ENCODE data around the gene FBXW11. TPM values are rescaled to one million over a fixed set of nuclear protein-coding genes. Genes with fewer than 3 reads are reported as not detected.

FBXW11 gene
- total RNA-seq, 2 donors from 2014 or later = 25.9 to 35.5 TPM

DNA sequence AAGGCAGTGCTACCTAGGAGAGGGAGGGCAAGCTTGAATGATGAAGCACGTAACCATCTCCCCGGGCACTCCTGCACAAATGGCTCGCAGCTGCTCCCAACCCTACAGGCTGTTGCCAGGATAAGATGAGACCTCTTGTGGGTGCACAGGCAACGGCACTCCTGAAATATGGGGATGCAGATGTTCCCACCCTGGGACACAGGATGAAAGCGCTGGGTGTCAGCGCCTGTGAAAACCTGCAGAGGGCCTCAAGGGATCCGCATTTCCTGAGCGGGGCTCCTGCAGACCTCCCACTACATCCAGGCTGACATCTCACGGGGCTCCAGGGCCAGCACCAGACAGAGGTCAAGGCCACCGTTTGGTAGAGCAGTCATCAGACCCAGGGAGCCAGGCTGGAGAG is 160.1 kb downstream of the FBXW11 start:
- intact Hi-C loops (cut with DNase I) = no loop called here
- no peak overlapping the region for H3K27ac ChIP-seq
- no peak overlapping the region for H3K9ac ChIP-seq (ENCODE audit: low read depth in 2 of 2, low read length in 2 of 2)
- no peaks in the 10 kb centered on the region for H3K9me3 ChIP-seq
- no peak for DNase-seq
- H3K4me3 ChIP-seq = no peak overlapping the region
- H3K4me1 ChIP-seq = no peaks in the 10 kb centered on the region
- TF ChIP-seq, protein P1, sequence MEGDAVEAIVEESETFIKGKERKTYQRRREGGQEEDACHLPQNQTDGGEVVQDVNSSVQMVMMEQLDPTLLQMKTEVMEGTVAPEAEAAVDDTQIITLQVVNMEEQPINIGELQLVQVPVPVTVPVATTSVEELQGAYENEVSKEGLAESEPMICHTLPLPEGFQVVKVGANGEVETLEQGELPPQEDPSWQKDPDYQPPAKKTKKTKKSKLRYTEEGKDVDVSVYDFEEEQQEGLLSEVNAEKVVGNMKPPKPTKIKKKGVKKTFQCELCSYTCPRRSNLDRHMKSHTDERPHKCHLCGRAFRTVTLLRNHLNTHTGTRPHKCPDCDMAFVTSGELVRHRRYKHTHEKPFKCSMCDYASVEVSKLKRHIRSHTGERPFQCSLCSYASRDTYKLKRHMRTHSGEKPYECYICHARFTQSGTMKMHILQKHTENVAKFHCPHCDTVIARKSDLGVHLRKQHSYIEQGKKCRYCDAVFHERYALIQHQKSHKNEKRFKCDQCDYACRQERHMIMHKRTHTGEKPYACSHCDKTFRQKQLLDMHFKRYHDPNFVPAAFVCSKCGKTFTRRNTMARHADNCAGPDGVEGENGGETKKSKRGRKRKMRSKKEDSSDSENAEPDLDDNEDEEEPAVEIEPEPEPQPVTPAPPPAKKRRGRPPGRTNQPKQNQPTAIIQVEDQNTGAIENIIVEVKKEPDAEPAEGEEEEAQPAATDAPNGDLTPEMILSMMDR (IDR thresholded peaks at IDR 0.05) = no peak
- no peaks in the 10 kb centered on the region for H3K27me3 ChIP-seq
- H3K36me3 ChIP-seq = no peaks in the 10 kb centered on the region

DNA sequence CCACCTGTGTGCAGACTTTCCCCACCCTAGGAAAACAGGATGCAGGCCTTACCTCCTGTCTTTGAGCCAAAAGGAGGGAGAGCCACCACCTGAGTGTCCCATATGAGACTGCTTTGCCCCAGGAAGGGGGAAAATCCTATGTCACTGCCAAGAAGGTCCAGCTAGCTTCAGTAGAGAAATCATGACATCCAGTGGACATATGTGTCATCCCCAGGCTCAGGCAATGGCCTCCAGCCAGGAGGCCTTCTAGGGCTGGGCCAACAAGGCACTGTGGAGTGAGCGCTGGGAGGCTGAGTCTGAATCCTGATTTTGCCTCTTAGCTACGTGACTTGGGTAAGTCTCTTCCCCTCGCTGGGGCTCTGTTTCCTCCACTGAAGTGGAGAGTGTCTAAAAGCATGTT is 160.6 kb downstream of the FBXW11 start:
- Histone ChIP-seq H3K9ac (ENCODE audit: low read depth in 2 of 2, low read length in 2 of 2) (no peak overlapping the region), H3K27me3 (no peaks in the 10 kb centered on the region), H3K36me3 (no peaks in the 10 kb centered on the region), H3K4me3 (no peak overlapping the region), H3K9me3 (no peaks in the 10 kb centered on the region), H3K4me1 (no peaks in the 10 kb centered on the region), H3K27ac (no peak overlapping the region)
- intact Hi-C loops (cut with DNase I) = no loop called here
- DNase-seq = no peak
- TF ChIP-seq, protein P1 (IDR thresholded peaks at IDR 0.05) = no peak

DNA sequence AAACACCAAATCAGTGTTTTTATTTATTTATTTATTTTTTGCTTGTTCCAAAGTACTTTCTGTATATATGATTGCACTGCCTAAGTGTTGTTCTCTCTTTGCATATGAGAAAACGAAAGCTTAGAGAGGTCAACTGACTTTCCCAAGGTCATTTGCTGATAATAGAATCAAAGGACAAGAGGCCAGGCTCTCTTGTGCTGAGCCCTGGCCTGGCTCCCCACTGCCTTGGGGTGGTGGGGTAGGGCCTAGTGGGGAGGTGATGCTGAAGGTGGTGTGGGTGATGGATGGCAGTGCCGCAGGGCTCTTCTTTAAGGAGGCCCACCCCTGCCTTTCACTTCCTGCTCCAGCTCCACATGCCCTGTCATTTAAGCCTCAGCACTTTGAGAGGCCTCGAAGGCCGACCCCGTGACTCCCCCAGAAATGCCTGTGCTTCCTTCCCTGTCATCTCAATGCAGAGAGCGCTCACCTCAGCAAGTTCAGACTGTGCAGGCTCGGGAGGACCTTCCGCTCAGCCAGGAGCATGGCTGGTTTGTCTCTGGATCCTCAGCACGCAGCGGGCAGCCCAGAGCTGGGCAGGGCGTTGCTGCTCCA is 161.3 kb downstream of the FBXW11 start:
- intact Hi-C loops (cut with DNase I) = no loop called here
- H3K27ac ChIP-seq = no peak overlapping the region

GRCh38 chr5:171842777-171843328 is 163.6 kb downstream of the FBXW11 start:
- TF ChIP-seq, protein P1 (IDR thresholded peaks at IDR 0.05) = no peak
- no peaks in the 10 kb centered on the region for H3K36me3 ChIP-seq
- no peak overlapping the region for H3K4me3 ChIP-seq
- H3K9me3 ChIP-seq = no peaks in the 10 kb centered on the region
- H3K4me1 ChIP-seq = no peaks in the 10 kb centered on the region
- intact Hi-C loops (cut with DNase I) = no loop called here
- H3K27me3 ChIP-seq = no peaks in the 10 kb centered on the region
- no peak overlapping the region for H3K9ac ChIP-seq (ENCODE audit: low read depth in 2 of 2, low read length in 2 of 2)
- no peak overlapping the region for H3K27ac ChIP-seq
- no peak for DNase-seq

More for the DNA sequence above, 161.3 kb downstream of the FBXW11 start:
- no peak overlapping the region for H3K4me3 ChIP-seq
- H3K9me3 ChIP-seq = no peaks in the 10 kb centered on the region
- H3K27me3 ChIP-seq = no peaks in the 10 kb centered on the region
- H3K9ac ChIP-seq (ENCODE audit: low read depth in 2 of 2, low read length in 2 of 2) = no peak overlapping the region
- H3K4me1 ChIP-seq = no peaks in the 10 kb centered on the region
- TF ChIP-seq, protein P1 (IDR thresholded peaks at IDR 0.05) = no peak
- no peaks in the 10 kb centered on the region for H3K36me3 ChIP-seq
- no peak for DNase-seq

- Histone ChIP-seq H3K27ac (no peak overlapping the region), H3K9me3 (no peaks in the 10 kb centered on the region), H3K27me3 (no peaks in the 10 kb centered on the region), H3K36me3 (no peaks in the 10 kb centered on the region), H3K9ac (ENCODE audit: low read depth in 2 of 2, low read length in 2 of 2) (no peak overlapping the region), H3K4me3 (no peak overlapping the region), H3K4me1 (no peaks in the 10 kb centered on the region)
- DNase-seq = no peak
- TF ChIP-seq, protein P1 (IDR thresholded peaks at IDR 0.05) = no peak
- intact Hi-C loops (cut with DNase I) = no loop called here
Measured at GRCh38 chr5:171841984-171842776, 164.3 kb downstream of the FBXW11 start.

Data from colonic mucosa (tissue), 4 donors.